Measurements from ENCODE around the gene CCDC9B.

DNA sequence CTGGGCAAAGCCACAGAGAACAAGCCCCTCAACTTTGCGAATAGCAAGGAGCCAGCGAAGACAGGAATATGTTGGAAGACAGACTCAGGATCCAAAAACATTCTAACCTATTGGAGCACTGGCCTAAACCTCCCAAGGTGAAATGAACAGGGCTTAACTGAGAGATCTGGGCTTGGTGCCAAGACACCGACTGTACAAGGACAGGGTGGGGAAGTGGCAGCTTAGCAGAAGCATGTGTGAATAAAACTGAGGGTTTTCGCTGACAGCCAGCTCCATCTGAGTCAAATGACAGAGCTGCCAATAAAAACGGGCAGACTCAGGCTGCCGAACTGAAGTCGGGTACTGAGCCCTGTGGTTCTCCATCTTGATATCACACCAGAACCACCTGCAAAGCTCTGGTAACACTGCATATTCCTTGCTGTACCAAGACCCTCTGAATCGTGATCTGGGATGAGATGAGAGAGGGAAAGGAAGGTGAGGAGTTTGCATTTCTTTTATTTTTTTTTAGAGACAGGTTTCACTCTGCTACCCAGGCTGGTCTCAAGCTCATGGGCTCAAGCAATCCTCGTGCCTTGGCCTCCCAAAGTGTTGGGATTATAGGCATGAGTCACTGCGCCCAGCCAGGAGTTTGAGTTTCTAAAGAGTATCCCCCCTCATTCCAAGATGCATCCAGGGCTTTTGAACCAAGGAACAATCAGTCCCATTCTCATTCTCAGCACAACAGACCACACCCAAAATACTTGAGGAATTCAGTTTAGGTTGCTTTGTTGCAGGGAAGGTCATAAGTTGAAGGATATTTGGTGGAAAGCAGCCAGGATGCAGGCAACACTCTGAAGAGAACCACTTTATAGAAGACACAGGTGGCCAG is 27.0 kb downstream of the CCDC9B start:
- TF ChIP-seq POLR2AphosphoS5 (IDR thresholded peaks at IDR 0.05): no peak
- TF ChIP-seq, protein P1, sequence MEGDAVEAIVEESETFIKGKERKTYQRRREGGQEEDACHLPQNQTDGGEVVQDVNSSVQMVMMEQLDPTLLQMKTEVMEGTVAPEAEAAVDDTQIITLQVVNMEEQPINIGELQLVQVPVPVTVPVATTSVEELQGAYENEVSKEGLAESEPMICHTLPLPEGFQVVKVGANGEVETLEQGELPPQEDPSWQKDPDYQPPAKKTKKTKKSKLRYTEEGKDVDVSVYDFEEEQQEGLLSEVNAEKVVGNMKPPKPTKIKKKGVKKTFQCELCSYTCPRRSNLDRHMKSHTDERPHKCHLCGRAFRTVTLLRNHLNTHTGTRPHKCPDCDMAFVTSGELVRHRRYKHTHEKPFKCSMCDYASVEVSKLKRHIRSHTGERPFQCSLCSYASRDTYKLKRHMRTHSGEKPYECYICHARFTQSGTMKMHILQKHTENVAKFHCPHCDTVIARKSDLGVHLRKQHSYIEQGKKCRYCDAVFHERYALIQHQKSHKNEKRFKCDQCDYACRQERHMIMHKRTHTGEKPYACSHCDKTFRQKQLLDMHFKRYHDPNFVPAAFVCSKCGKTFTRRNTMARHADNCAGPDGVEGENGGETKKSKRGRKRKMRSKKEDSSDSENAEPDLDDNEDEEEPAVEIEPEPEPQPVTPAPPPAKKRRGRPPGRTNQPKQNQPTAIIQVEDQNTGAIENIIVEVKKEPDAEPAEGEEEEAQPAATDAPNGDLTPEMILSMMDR (IDR thresholded peaks at IDR 0.05): no peak

Data from upper lobe of left lung (tissue), 4 donors.